Breast epithelium (tissue), 3 donors: ENCODE data around the gene MAN1C1.

Experiments
- CTCF ChIP-seq, 3 donors: fragments of 450-650 bp; IDR thresholded peaks; one replicate each; pipeline ENCODE4 v1.5.1; 2016 to 2017; ENCODE audit warnings: antibody characterized with exemption in 3 of 3, mild to moderate bottlenecking in 3 of 3, moderate library complexity in 3 of 3
- POLR2AphosphoS5 ChIP-seq, 3 donors: sonication (generic); formaldehyde crosslinking; IDR thresholded peaks; one replicate each; pipeline ENCODE4 v1.6.1; 2017; ENCODE audit warnings: antibody characterized with exemption in 3 of 3

- TF ChIP-seq POLR2AphosphoS5 (IDR thresholded peaks at IDR 0.05) (no peak), CTCF (IDR thresholded peaks at IDR 0.05) (no peak)
Observed at GRCh38 chr1:25802915-25803314, 186.3 kb downstream of the MAN1C1 start.
